GM18507 (cell line): ENCODE results near the gene BACH2.
"Not testable (repeated sequence)": the region's sequence is repeated elsewhere in the genome, so short reads cannot be mapped to it uniquely, and the experiment has no call there.

Experiments used
- DNase-seq: peaks from one replicate; pipeline ENCODE4 v3.0.0; 2011; ENCODE audit warnings: low read depth; ENCODE audit not compliant: insufficient read length; ENCODE audit errors: extremely low spot score
- FAIRE-seq: peaks from 2 replicates; lab custom pipeline; 2011; peaks lifted over from hg19 to GRCh38; lab: Jason Lieb, UNC

The BACH2 gene

DNA sequence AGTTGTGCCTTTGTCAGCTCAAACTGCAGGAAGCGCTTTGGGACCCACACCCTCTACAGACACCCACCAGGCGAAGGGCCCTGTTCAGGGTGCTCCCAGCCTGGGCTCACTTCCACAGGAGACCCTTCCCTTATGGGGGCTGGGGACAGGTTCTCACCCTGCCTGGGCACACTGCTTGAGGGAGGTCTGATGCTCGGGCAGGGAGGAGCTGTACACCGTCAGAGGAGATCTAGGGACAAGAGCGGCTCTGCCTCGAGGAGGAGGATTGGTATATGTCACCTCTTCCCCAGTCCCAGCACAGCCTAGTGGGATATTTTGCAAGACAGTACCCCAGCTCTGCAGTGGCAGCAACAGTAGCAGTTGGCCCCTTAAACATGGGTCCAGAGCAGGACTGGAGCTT lies 375.4 kb downstream of the BACH2 start:
- DNase-seq, result no peak
- no peak for FAIRE-seq

DNA sequence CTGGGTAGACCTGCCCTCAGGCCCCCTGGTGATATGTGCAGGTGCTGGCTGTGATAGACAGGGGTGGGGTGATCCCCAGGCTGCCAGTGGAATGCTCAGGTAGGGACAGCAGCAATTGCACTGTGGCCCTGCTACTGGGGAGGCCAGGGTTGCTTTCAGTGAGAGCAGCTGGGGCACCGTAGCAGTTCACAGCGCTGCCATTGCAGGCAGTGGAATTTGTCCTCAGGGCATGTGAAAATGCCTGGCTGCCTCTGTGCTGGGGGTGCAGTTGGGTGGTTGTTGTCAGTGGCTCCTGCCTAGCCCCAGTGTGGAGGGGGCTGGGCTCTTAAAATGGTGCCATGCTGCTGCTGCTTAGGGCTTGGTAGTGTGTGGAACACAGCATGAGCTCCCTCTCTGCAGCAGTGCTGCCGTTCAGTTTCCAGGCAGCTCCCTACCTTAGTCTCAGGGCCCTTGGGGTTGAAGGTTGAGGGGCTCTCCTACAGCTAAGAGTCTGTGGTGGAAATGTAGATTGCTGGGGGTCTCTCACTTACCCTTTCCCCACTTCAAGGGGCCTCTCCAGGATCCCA lies 378.8 kb downstream of the BACH2 start:
- DNase-seq (no peak), FAIRE-seq (no peak)

DNA sequence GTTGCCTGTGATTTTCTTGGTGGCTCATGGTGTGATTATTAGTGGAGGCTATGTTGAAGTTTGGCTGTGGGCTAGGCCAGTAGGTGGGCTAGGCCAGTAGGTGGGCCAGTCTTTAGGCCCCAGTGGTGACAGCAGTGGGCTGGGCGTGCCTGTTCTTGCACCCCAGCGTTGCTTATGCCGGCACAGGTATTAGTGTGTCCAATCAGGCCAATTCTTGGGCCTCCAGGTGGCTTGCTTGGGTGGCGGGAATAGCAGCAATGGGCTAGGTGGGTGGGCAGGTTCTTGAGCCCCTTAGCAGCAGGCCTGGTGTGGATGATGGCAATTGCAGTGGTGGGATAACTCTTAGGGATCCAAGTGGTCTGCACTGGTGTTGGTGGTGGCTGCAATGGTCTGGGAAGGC lies 379.4 kb downstream of the BACH2 start:
- DNase-seq, result no peak
- no peak for FAIRE-seq

DNA sequence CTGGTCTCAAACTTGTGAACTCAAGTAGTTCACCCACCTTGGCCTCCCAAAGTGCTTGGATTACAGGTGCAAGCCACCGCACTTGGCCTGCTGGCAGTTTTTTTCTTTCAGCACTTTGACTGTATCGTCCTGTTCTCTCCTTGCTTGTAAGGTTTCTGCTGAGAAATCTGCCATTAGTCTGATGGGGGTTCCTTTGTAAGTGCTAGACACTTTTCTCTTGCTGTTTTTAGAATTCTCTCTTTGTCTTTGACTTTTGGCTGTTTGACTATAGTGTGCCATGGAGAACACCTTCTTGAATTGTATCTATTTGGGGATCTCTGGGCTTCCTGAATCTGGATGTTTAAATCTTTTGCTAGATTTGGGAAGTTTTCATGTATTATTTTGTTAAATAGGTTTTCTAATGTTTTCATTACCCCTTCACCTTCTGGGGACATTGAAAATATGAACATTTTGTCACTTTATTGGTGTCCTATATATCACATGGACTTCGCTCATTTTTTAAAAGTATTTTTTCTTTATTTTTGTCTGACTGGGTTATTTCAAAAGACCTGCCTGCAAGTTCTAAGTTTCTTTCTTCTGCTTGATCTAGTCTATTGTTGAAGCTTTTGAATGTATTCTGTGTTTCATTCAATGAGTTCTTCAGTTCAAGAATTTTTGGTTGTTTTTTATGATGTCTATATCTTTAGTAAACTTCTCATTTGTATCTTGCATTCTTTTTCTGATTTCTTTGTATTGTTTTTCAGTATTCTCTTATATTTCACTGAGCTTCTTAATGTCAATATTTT lies 380.3 kb downstream of the BACH2 start:
- FAIRE-seq (no peak), DNase-seq (no peak)

DNA sequence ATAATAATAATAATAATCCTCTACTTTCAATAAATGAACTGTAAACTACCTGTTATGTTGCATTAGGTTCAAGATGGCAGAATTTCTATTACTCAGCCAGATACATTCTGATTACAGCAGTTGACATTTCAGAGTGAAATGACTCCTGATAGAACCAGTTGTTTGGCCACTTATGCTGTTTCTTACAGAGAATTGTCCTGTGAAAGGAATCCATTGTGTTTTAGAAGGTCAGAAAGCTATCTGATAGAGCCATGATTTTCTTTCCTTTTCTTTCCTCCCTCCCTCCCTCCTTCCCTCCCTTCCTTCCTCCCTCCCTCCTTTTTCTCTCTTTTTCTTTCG lies 385.8 kb downstream of the BACH2 start:
- FAIRE-seq, result no peak
- DNase-seq, result no peak

DNA sequence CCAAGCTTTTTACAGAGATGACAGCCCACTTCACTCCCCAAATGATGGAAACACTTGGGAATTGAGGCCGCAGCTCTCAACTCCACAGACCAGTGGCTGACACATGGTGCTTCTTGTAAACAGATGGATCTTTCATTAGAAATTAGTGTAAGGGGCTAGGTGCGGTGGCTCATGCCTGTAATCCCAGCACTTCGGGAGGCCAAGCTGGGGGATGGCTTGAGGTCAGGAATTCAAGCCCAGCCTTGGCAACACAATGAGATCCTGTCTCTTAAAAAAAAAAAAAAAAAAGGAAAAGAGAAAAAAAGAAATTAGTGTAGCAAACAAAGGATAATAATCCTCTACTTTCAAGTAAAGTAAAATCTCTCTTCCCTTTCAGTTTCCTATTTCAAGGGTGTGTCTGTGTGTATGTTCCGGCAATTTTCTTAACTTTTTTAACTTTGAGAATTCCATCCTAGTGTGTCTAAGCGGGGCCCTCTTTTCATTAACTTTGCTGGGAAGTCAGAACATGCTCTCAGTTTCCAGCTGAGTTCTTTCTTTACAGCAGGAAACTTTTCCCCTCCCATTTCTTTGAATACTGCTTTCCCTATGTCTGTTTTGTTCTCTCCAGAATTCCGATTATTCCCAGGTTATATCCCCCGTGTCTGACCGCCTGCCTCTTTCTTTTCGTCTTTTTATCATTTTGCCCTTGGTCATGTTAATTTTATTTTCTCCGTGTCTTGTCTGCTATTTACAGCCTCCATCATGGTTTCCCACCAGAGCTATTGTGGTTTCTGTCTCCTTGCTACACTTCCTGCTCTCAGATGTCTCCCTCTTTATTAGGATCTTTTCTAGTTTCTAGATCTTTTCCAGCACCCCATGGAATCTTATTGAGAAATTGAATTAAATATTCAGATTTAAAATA lies 386.4 kb downstream of the BACH2 start:
- DNase-seq, result not testable (repeated sequence)
- peak; percentile 12 for FAIRE-seq

DNA sequence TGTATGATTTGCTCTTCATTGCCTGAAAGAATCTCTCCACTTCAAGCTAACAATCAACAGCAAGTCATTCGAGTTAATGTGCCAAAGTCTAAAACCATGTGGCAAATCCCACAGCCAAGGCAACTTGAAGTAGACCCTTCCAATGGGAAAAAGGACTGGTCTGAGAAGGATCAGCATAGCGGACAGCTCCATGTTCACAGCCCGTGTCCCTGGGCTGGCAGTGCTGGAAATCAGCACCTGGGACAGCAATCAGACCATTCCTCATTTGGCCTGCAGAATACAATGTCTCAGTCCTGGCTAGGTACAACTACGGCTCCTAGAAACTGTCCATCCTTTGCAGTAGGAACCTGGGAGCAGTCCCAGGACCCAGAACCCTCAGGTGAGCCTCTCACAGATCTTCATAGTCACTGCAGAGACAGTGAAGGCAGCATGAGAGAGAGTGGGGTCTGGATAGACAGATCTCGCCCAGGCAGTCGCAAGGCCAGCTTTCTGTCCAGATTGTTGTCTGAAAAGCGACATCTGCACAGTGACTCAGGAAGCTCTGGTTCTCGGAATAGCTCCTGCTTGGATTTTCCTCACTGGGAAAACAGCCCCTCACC lies 401.3 kb downstream of the BACH2 start:
- FAIRE-seq, result no peak
- no peak for DNase-seq

DNA sequence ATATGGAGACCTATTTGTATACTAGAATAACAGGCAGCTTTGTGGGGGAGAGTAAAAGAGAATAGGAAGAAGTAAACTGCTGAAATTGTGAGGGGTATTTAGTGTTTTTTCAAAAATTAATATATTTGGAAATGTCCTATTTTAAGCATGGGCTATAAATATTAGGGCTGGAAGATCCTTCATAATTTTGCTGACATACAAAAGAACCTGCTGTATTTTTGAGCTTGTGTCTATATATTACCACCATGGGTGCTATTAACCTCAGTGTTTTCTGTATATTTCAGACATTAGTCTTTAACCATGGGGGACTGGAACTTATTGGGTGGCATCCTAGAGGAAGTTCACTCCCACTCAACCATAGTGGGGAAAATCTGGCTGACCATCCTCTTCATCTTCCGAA lies 402.5 kb downstream of the BACH2 start, which contains the start of gene GJA10:
Gene GJA10 (plus strand): TSS at position 301 of the 400 bp plus-strand sequence. CDS start 0 bp downstream, at position 301.
- DNase-seq (no peak), FAIRE-seq (no peak)

DNA sequence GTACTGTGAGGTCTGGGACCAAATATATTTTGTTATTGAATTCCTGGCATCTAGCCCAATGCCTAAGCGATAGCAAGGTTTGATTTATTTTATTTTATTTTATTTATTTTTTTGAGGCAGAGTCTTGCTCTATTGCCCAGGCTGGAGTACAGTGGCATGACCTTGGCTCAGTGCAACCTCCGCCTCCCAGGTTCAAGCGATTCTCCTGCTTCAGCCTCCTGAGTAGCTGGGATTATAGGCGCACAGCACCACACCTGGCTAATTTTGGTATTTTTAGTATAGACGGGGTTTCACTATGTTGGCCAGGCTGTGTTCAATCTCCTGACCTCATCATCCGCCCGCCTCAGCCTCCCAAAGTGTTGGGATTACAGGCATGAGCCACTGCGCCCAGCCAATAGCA lies 404.1 kb downstream of the BACH2 start:
- FAIRE-seq, DNase-seq: not testable (repeated sequence)

DNA sequence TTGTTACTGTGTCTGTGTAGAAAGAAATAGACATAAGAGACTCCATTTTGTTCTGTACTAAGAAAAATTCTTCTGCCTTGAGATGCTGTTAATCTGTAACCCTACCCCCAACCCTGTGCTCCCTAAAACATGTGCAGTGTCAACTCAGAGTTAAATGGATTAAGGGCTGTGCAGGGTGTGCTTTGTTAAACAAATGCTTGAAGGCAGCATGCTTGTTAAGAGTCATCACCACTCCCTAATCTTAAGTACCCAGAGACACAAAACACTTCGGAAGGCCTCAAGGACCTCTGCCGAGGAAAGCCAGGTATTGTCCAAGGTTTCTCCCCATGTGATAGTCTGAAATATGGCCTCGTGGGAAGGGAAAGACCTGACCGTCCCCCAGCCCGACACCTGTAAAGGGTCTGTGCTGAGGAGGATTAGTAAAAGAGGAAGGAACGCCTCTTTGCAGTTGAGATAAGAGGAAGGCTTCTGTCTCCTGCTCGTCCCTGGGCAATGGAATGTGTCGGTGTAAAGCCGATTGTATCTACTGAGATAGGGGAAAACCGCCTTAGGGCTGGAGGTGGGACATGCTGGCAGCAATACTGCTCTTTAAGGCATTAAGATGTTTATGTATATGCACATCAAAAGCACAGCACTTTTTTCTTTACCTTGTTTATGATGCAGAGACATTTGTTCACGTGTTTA lies 405.7 kb downstream of the BACH2 start:
- DNase-seq, FAIRE-seq: not testable (repeated sequence)

DNA sequence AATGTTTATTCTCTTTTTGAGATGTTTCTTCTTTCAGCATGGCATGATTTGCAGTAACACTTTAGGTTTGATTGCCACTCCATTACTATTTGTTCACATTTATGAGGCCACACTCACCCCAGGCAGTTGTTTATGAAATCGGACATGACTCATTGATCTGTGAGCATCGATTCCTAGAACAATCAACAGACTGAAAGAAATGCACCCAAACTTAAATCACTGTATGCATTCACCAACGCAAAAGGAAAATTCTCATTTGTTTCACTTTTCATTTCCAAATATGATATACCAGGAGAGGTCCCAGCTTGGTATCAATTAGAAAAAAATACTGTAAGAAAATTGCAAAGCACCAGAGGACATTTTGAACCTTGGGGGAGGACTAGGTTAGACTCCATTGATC lies 407.8 kb downstream of the BACH2 start:
- no peak for FAIRE-seq
- DNase-seq, result no peak

DNA sequence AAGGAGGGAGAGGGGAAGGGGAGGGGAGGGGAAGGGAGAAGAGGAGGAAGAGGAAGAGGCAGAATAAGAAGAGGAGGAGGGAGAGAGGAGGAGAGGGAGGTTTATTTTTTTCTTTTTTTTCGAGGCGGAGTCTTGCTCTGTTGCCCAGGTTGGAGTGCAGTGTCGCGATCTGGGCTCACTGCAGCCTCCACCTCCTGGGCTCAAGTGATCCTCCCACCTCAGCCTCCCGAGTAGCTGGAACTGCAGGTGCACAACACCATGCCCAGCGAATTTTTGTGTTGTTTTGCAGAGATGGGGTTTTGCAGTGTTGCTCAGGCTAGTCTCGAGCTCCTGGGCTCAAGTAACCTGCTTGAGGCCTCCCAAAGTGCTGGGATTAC lies 408.5 kb downstream of the BACH2 start:
- DNase-seq, result no peak
- FAIRE-seq, result no peak

DNA sequence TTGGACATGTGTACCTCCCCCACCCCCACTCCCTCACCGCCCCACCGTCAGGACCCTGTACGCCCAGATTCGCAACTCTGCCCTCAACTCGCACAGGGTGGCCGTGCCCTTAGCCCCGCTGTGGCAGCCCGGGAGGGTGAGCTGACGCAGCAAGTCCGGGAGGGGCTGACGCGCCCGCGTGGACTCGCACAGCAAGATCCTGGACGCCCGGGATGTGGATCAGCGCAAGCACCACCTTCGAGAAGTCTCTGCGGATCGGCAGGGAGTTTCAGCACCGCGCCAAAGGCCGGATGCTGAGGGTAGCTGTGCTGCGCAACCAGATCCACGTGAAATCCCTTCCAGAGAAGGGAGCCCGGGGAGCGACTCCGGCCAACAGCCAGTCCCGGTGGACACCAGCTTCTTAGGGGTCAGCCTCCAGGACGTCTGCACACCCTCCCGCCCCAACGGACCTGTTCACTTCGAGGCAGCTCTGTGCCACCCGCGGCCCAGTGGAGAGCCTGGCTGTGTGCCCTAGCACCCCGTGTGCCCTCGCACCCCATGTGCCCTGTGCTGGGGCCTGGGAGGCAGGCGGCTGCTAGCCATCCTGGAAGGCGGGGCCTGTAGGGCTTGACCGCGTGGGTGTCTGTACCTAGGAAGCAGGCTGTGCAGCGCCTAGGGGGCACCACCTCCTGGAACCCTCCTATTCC lies 409.0 kb downstream of the BACH2 start:
- DNase-seq (no peak), FAIRE-seq (no peak)

DNA sequence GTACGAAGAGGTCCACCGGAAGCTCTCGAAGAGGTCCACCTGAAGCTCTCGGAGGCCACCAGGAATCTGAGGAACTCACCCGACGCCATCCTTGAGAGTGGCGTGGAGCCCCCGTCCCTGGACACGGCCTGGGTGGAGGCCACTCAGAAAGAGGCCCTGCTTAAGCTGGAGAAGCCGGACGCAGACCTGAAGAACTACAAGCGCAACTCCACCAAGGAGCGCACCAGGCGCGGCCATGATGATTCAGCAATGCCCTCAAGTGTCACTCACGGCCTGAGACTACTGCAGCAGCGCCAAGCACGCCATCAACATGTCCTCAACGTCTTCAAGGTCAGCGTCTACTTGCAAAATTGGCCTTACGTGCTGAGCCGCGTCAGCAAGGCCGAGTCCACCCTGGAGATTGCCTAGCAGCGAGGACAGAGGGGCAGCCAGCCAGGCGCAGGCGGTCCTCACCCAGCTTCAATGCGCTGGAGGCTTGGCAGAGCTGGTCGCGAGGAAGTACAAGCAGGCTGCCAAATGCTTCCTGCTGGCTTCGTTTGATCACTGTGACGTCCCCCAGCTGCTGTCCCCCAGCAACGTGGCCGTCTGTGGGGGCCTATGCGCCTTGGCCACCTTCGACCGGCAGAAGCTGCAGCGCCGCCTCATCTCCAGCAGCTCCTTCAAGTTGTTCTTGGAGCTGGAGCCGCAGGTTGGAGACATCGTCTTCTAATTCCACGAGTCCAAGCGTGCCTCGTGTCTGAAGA lies 410.1 kb downstream of the BACH2 start:
- no peak for FAIRE-seq
- DNase-seq, result no peak
